ENCODE data around the gene GPX2.

The GPX2 gene

DNA sequence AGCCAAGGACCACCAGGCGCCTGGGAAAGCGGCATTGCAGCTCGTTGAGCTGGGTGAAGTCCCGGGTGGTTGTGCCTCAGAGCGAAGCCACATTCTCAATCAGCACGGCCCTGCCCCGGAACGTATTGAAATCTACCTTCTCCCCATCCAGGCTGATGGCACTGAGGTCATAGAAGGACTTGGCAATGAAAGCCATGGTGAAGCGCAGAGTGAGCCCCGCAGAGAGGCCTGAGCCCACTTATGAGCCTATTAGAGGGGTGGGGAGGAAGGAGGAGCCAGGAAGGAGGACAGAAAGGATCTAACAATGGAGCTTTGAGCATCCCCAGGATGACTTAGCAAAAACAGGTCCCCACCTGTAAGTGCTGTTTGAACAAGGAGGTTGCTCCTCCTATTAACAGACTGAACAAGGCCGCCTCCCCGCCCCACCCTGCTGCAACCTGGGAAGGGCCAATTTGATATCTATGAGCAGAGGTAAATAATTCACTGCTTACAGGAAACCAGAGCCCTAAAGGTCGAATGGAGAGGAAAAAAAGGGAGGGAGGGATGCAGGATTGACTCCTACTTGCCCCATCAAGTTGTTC is at the start of gene GPX2:
GPX2 (minus strand) TSS at position 215 of the 581 bp plus-strand sequence; CDS start at position 196, 19 bp downstream.
- no peak within 1 kb of the TSS for H3K4me3 ChIP-seq (ENCODE audit: low read depth, low read length)

DNA sequence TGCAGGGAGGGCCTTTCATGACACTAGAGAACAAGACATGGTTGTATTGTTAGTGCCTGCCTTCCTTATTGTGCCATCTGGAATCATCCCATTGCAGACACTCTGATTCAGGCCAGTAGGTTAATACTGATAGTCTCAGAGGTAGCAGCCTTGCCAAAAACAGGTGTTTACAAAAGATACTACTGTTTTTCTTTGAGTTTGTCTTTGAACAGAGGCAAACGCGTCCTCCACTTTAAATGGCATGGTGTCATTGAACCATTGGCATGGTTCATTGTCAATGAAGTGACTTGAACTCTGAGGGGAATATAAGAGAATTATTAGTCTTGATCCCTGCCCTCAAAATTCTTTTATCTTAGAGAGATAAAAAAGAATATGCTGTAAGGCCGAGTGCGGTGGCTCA is 48.4 kb upstream of the GPX2 start:
- no peak overlapping the region for H3K4me3 ChIP-seq (ENCODE audit: low read depth, low read length)

DNA sequence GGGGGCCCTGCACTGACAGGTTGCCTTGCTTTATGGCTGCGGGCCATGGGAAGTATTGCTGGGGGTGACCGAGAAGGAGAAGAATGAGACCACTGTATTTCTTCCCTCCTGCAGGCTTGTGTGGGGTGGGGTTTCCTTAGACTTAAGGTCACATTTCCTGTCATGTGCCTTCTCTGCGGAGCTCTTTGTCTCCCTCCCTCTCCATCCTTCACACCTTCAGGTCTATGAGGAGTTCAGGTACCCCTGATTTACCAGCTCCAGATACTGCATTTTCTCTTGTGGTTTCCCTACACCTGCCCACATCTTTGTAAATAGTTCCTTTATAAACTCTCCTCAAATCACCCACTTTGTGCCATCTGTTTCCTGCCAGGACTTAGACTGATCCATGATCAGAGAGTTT is 47.8 kb upstream of the GPX2 start:
- H3K4me3 ChIP-seq (ENCODE audit: low read depth, low read length) = no peak overlapping the region

DNA sequence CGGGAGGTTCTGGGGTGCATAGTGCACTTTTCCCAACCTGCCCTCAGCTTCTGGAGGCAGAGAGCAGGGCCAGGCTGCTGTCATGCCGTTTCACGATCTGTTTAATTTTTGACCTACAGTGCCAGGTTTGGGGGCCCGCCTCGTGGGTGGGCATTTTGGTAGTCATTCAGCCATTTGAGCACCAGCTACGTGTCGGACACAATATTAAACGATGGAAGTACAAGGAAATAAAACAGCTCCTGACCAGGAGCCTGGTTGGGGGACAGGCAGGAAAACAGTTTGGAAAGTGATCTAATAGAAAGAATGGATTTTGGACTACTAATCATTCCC is 44.9 kb upstream of the GPX2 start:
- peak overlapping the region; percentile 97 for H3K4me3 ChIP-seq (ENCODE audit: low read depth, low read length)

DNA sequence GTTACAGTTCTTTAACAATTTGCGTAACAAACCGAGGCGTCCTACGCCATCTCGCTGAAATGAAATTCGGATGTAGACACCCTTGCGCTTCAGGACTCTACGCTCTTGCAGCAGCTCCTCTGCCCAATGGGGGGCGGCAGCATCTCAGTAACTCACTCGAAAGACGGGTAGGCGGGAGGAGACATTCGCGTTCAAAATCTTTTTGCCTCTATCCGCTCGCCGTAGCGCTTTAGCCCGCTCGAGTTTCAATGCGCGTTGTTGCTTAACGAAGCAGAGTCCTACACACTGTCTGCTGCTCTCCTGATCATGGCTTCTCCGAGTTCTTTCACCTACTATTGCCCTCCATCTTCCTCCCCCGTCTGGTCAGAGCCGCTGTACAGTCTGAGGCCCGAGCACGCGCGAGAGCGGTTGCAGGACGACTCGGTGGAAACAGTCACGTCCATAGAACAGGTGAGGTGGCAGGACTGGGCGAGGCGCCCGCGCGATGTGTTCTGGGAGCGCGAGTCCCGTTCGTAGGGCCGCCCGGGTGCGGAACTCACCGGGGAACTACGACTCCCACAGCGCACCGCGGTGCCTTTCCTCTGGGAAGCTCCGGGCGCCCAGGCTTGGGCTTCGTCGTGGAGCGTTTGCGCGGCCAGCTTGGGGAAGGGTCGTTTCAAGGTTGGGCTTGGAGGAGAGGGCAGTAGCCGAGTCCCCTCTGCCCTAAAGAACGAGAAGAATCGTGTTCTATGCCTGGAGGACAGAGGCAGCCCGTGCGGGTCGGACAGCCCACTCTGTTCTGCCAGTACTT is 44.3 kb upstream of the GPX2 start, which contains the start of gene FNTB:
FNTB (plus strand) TSS at position 248 of the 790 bp plus-strand sequence; CDS start at position 307, 59 bp downstream.
- peak within 1 kb of the TSS; percentile 97 for H3K4me3 ChIP-seq (ENCODE audit: low read depth, low read length)

DNA sequence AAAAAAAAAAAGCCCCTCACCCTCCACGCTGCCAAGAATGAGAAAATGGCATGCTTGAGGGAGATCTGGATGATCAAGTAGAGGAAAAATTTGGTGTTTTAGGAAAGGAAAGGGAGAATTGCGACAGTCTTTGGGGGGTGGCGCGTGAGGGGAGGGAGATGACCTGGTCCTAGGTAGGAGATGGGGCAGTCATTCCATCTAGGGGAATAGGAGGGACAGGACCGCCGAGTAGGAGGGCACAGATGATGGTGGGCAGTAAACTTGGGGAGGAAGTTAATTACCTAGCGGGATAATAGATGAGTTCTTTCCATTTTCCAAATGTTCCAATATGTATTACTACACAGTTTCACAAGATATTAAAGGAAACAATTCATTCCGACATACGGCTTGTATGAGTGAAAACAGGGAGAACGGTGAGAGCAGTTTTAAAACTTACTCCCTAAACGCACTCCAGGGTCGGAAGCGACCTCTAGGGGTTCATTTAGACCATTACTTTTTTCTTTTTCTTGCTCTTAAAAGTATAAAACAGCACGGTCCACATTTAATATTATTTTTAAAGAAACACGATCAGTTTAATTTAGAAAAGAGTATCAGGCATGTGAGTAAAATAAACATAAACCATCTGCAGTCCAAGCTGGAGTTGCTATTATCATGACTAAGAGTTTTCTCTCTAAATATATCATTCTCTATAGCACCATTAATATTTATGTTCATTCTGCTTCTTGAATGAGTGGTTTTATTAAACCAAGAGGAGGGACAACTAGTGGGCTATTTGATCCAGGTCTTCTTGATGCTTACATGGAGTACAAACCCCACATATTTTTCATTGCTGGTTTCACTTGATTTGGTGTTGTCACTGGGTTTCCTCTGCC is 41.1 kb upstream of the GPX2 start:
- H3K4me3 ChIP-seq (ENCODE audit: low read depth, low read length) = no peak overlapping the region

DNA sequence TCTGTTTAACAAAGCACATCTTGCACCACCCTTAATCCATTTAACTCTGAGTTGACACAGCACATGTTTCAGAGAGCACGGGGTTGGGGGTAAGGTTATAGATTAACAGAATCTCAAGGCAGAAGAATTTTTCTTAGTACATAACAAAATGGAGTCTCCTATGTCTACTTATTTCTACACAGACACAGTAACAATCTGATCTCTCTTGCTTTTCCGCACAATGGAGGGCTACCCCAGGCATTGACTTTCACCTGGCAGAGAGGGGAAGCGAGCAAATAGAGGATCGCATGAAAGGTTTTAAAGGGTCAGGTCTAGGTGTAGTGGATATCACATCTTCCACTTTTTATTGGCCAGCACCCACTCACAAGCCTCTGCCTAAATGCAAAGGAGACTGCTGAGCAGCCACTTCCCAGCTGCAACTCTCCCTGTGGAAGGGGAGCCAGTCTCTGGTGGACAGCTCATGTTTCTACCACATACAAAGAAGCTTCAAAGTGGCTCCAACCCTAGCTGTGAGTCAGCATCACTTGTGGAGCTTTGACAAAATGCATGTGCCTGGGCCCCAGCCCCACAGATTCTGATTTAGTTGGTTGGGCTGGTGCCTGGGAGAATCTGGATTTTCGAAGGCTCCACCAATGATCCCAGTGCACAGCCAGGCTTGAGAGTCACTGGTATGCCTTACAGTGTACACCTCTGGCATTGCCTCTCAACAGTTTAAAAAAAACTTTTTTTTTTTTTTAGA is 37.0 kb upstream of the GPX2 start:
- H3K4me3 ChIP-seq (ENCODE audit: low read depth, low read length) = no peak overlapping the region

DNA sequence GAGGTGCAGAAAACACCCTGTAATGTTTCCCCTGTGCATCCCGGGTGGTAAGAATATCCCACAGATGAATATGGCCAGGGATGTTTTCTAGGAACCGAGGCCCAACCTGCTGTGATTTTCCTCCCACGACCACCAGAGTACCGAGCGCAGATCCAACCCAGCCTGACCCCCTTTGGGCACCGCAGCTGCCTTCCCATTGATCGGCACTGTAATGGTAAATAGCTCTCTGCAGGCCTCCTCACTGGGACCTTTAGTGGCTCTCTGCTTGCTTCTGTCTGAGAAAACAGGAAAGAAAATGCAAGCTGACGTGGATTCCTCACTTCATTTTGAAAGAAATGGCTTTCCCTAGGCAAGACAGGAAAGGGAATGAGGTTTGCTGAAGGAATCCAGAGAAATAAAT is 32.0 kb upstream of the GPX2 start:
- no peak overlapping the region for H3K4me3 ChIP-seq (ENCODE audit: low read depth, low read length)

DNA sequence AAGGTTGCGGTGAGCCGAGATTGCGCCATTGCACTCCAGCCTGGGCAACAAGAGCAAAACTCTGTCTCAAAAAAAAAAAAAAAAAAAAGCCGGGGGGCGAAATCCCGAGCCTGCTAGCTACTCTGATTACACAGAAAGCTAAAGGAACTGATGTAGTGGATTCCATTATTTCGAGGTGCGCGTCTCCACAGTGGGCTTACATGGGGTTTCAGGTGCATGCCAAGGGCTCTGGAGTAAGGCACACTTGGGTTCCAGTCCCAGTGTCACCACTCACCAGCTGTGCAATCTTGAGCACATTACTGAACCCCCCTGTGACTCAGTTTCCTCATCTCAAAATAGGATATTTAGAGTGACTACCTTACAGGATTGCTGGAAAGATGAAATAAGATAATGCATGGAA is 31.3 kb upstream of the GPX2 start:
- no peak overlapping the region for H3K4me3 ChIP-seq (ENCODE audit: low read depth, low read length)

DNA sequence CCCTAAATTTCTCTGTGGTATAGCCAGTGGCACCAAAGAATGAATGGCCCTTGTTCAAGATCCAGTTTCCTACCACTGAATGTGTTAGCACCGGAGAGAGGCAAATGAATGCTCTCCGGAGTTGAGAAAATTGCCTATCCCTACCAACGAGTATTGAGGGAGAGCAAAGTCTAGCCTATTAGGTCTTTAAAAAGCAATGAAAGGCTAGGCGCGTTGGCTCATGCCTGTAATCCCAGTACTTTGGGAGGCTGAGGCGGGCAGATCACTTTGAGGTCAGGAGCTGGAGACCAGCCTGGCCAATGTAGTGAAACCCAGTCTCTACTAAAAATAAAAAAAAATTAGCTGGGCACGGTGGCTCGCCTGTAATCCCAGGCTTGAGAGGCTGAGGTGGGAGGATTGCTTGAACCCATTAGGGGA is 30.5 kb upstream of the GPX2 start:
- no peak overlapping the region for H3K4me3 ChIP-seq (ENCODE audit: low read depth, low read length)

DNA sequence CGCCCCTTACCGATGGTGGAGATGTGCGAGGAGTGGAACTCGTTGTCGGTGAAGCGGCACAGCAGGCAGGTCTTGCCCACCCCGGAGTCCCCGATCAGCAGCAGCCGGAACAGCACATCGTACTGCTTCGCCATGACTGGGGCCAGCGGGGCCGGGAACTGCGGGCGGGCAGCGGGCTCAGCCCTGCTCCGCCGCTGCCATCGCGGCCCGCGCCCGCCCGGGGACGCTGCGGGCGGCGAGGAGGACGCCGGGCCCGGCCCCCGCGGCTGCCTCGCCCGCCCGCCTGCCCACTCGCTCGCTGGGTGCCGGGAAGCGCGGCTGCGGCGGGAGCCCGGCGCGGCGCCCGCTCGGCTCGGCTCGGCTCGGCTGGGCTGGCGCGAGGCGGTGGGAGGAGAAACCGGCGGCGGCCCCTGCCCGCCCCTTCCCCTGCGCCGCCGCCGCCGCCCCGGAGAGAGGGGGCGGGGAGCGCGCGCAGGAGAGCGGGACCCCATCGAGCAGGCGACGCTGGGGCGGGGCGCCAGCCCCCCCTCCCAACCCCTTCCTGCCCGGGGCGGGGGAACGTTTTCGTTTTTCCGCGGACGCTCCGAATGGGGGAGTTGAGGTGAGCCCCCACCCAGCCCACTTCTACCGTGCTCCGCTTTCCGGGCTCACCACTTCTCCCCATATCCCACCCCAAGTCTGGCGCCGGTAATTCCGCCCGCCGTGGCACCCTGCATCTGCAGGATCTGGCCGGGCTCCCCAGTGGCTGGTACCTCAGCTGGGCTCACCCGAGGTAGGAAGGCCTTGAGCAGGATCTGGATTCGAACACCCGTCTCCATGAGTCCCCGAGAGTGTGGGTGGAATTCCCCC is 29.6 kb upstream of the GPX2 start, which contains the start of gene RAB15:
RAB15 (minus strand) TSS at position 394 of the 849 bp plus-strand sequence; CDS start at position 134, 260 bp downstream.
- peak within 1 kb of the TSS; percentile 67 for H3K4me3 ChIP-seq (ENCODE audit: low read depth, low read length)

DNA sequence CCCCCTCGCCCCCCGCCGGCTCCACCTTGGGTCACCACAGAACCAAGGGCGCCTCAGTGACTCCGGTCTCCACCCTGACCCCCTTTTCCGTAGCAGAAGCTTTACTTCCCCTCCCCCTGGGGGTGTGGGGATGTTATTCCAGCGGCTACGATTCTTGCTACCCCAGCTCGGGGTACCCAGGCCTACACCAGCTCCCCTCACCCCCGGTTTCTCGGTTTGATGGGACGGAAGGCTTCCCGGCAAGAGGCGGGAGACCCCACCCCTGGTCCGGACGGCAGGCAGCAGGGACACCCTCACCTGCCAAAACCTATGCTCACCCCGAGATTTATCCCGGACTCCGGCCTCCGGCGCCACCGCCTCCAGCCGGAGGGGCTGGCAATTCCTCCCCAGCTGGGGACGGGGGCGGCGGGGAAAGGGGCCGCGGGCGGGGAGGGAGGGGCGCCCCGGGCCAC is 29.0 kb upstream of the GPX2 start:
- H3K4me3 ChIP-seq (ENCODE audit: low read depth, low read length) = peak overlapping the region; percentile 67

DNA sequence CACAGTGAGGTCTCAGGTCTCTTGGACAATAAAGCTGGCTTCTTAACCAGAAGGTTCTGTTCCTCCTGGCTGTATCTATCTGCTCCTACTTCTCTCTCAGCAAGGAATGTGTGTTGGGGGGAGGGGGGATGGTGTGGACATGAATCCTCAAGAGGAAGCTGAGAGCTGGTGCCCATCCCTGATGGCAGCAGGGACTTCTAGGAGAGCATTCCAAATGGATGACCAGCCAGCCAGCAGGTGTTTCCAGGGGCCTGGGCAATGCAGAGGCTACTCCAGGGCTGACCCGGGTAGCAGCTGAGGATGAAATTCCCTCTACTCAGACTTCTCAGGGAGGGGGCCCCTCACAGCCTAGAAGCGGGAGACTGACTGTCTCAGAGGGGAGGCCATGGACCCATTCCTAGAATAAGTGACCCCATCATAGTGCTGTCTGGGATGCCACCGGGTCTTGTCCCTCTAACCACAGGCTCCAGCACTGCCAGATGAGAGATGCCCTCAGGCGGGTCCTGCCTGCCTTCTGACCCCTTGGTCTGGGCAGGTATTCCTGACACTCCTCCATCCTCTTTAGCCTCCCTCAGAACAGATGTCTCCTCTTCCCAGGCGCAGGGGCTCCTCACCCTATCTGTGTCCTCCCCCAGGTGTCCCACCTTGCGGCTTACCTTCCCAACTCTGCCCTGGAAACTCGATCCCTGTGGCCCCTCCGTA is 28.4 kb upstream of the GPX2 start:
- peak overlapping the region; percentile 67 for H3K4me3 ChIP-seq (ENCODE audit: low read depth, low read length)

DNA sequence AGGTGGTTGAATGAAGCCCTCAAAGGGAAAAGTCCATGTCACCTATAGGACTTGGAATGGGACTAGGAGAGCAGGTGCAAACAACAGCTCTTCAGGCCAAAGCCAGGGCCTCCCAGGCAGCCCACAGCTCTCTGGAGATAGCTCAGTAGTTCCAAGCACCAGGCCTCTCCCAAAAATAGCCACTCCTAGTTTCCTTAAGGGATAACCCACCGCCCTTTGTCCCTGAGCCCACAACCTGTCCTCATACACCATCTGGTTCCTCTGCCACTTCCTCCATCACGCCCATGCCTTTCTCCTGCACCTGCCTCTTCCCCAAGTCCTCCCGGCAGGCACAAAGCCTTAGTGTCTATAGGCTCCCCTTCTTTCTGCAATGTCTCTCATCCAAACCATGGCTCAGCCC is 27.5 kb upstream of the GPX2 start:
- no peak overlapping the region for H3K4me3 ChIP-seq (ENCODE audit: low read depth, low read length)

DNA sequence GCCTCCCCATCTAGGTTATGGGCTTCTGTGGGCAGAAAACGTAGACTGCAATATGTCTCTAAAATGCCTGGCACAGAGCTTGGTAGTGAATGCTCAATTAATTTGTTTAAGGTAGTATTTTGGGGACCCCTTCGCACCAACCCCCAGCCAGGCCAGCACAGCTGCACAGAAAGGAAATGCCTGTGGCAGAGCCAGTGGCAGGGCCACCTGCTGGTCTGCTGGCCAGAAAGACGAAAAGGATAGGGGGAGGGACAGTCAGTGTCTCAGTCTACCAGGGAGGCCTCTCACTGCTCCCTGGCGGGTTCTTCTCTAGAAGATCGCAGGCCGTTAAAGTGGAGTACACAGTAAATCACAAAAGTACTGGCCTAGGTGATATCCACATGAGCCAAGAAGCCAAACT is 26.1 kb upstream of the GPX2 start:
- H3K4me3 ChIP-seq (ENCODE audit: low read depth, low read length) = no peak overlapping the region

DNA sequence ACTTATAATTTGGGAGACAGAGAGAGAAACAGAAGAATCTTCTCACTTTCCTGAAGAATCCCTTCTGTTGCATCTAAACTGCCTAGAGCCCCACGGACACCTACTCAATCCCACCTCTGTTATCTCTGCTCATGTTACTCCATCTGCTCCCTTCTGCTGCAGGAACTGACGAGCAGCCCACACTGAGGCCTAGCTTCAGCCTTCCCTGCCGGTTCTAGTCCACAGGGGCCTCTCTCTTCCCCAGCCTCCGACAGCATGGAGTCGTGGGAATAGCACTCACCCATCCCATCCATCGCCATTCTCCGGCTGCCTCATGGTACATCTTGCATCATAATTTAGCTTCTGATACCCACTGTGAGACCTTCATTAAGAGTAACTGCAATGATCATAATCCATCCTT is 25.6 kb upstream of the GPX2 start:
- H3K4me3 ChIP-seq (ENCODE audit: low read depth, low read length) = no peak overlapping the region

DNA sequence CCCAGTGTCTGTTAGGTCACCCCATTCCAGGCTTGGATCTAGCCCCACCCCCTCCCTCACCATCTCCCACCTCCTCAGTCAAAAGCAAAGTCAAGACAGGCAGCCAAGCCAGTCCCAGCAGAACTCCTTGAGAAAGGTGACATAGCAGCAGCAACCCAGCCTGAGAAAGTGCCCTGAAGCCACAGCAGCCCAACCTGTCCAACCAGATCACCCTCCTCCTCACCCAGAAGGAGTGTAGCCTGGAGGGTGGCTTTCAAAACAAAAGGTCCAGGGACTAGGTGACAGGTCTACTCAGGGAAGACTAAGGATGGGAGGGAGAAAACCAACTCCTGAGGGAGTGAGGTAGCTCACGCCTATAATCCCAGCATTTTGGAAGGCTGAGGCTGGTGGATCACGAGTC is 24.4 kb upstream of the GPX2 start:
- no peak overlapping the region for H3K4me3 ChIP-seq (ENCODE audit: low read depth, low read length)

DNA sequence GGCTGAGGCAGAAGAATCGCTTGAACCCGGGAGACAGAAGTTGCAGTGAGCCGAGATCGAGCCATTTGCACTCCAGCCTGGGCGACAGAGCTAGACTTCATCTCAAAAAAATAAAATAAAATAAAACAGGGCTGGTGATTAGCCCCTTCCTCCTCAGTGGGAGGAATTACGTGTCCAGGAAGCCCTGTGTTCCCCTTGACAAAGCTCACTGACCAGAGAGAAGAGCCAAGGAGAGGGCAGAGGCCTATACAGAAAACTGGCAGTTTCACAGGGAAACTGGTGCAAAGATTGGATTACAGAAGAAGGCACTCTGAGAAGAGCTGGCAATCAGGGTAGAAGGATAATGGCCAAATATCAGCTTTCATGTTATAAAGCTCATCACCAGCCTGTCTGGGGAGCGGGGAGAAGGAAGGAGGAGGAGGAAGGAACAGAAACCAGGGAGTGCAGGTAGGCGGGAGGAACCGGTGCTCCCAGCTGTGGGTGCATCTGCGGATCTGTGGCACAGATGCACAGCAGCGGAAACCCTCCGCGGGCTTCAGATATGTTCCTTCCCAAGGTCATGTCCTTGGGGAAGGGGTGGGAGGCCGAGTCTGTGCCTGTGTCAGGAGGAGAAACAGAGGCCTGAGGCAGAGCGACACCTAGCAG is 22.9 kb upstream of the GPX2 start:
- no peak overlapping the region for H3K4me3 ChIP-seq (ENCODE audit: low read depth, low read length)

DNA sequence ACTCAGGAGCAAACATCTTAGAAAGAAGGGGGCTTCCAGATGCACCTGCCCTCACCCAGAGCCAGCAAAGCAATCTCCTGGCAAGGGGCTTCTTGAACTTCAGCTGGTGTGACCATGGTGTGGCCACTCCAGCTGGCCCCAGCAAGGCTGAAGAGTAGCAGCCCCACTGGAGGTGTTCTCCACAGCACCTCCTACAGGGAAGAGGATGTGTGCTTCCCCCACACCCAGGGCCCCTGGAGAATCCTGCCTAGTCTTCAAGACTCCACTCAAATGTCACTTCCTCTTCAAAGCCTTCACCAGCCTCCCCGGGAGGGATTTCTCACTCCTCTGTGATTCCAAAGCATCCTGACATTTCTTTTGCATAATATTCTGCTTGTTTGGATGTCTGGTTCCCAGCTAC is 21.1 kb upstream of the GPX2 start:
- no peak overlapping the region for H3K4me3 ChIP-seq (ENCODE audit: low read depth, low read length)

Measured in iPS-11a (cell line).